Sigmoid colon (tissue), 7 donors: ENCODE results near the gene GRHPR. TPM values are rescaled to one million over a fixed set of nuclear protein-coding genes. Genes with fewer than 3 reads are reported as not detected.

Source experiments
- DNase-seq: peaks from one replicate; pipeline ENCODE4 v3.0.0-alpha.2; 2019
- H3K27ac ChIP-seq, 4 donors: fragments of 200-600 bp; sonication (generic); one replicate each; pipeline ENCODE4 v1.5.1; 2016 to 2019; ENCODE audit warnings: mild to moderate bottlenecking in 1 of 4
- H3K27me3 ChIP-seq, 3 donors: fragments of 200-600 bp; sonication (generic); one replicate each; pipeline ENCODE4 v1.5.1; 2019; ENCODE audit warnings: mild to moderate bottlenecking in 1 of 3
- H3K36me3 ChIP-seq, 4 donors: fragments of 200-600 bp; sonication (generic); one replicate each; pipeline ENCODE4 v1.5.1; 2016 to 2019
- H3K4me1 ChIP-seq, 4 donors: fragments of 200-600 bp; sonication (generic); one replicate each; pipeline ENCODE4 v1.5.1; 2017 to 2019
- H3K4me3 ChIP-seq, 4 donors: fragments of 200-600 bp; sonication (generic); one replicate each; pipeline ENCODE4 v1.5.1; 2017 to 2019; ENCODE audit warnings: mild to moderate bottlenecking in 2 of 4, moderate library complexity in 1 of 4
- H3K9me3 ChIP-seq, 4 donors: fragments of 200-600 bp in 3 of 4; sonication (generic) in 3 of 4; one replicate each; pipeline versions ENCODE4 v1.5.1 to v1.6.1; 2013 to 2019
- CTCF ChIP-seq, 4 experiments: fragments of 450-650 bp in 3 of 4; fragments of 200-600 bp in 1 of 4; IDR thresholded peaks; one replicate each; pipeline ENCODE4 v1.5.1; 2016 to 2019; ENCODE audit warnings: antibody characterized with exemption in 4 of 4, mild to moderate bottlenecking in 3 of 4, moderate library complexity in 2 of 4
- EP300 ChIP-seq, 4 donors: sonication (generic); formaldehyde crosslinking; IDR thresholded peaks; one replicate each; pipeline ENCODE4 v1.6.1; 2017; ENCODE audit warnings: antibody characterized with exemption in 4 of 4
- POLR2A ChIP-seq, 2 donors: fragments of 450-650 bp; IDR thresholded peaks; one replicate each; pipeline ENCODE4 v1.6.1; 2016; ENCODE audit warnings: antibody characterized with exemption in 2 of 2, mild to moderate bottlenecking in 2 of 2, moderate library complexity in 2 of 2
- POLR2AphosphoS5 ChIP-seq, 4 donors: sonication (generic); formaldehyde crosslinking; IDR thresholded peaks; one replicate each; pipeline ENCODE4 v1.6.1; 2017; ENCODE audit warnings: antibody characterized with exemption in 4 of 4
- WGBS, 2 donors: extraction: QIAGEN DNeasy Blood & Tissue Kit; methylation state at CpG; one replicate each; pipeline ENCODE4 v1.1.7; 2013; 5-methylcytosine and 5-hydroxymethylcytosine counted together
- intact Hi-C: fragments of 100-400 bp; cut with DNase I; formaldehyde crosslinking; loops from one replicate; pipeline ENCODE4 v1.15.1; 2023
- polyA plus RNA-seq, 3 donors: library from polyadenylated mRNA; stranded (reverse); fragments of 200-250 nt; gene quantifications; one replicate each; pipeline ENCODE4 v1.2.3, GENCODE V29; 2013
- total RNA-seq, 4 donors: library from RNA; depleted of rRNA; stranded (reverse); fragments of >200 nt; gene quantifications; one replicate each; pipeline ENCODE4 v1.1.0, GENCODE V29; 2016
- donor health status: healthy with polysubstance abuse.
- donor health status: Bipolar disorder and iron deficiency.
- donor health status: healthy.

The GRHPR gene
- total and polyA plus RNA-seq, 7 donors: 84.1 to 165 (median 127) TPM

GRCh38 chr9:37436540-37436939, 14.0 kb downstream of the GRHPR start:
- H3K27ac ChIP-seq: no peak overlapping the region
- no peak for TF ChIP-seq CTCF (IDR thresholded peaks at IDR 0.05)
- TF ChIP-seq POLR2AphosphoS5 (IDR thresholded peaks at IDR 0.05): no peak
- TF ChIP-seq EP300 (IDR thresholded peaks at IDR 0.05): no peak
- TF ChIP-seq POLR2A (IDR thresholded peaks at IDR 0.05): no peak
- H3K4me3 ChIP-seq: no peak overlapping the region
- H3K36me3 ChIP-seq: peaks cover 15 to 90% (median 37%) of the 10 kb centered on the region in 4 donors
- no peaks in the 10 kb centered on the region for H3K27me3 ChIP-seq
- WGBS, 2 donors: 96% methylated on average over 5 of the region's 5 CpGs
- no peaks in the 10 kb centered on the region for H3K9me3 ChIP-seq
- DNase-seq: no peak
- intact Hi-C loops: no loop called here
- peaks cover 0 to 20% (median 8%) of the 10 kb centered on the region in 4 donors for H3K4me1 ChIP-seq

GRCh38 chr9:37437010-37437409, 14.5 kb downstream of the GRHPR start:
- Histone ChIP-seq H3K4me1 (peaks cover 0 to 20% (median 8%) of the 10 kb centered on the region in 4 donors), H3K9me3 (no peaks in the 10 kb centered on the region), H3K36me3 (peaks cover 20 to 90% (median 42%) of the 10 kb centered on the region in 4 donors), H3K27me3 (no peaks in the 10 kb centered on the region), H3K27ac (no peak overlapping the region), H3K4me3 (no peak overlapping the region)
- intact Hi-C loops: no loop called here
- WGBS, 2 donors: 94 to 95% methylated on average over 6 of the region's 6 CpGs
- DNase-seq: no peak
- TF ChIP-seq EP300 (IDR thresholded peaks at IDR 0.05) (no peak), POLR2A (IDR thresholded peaks at IDR 0.05) (no peak), POLR2AphosphoS5 (IDR thresholded peaks at IDR 0.05) (no peak)

GRCh38 chr9:37437621-37438020, 15.1 kb downstream of the GRHPR start:
- H3K27ac ChIP-seq: no peak overlapping the region

GRCh38 chr9:37438359-37438758, 15.9 kb downstream of the GRHPR start:
- TF ChIP-seq POLR2AphosphoS5 (IDR thresholded peaks at IDR 0.05) (no peak), POLR2A (IDR thresholded peaks at IDR 0.05) (no peak), EP300 (IDR thresholded peaks at IDR 0.05) (no peak), CTCF (IDR thresholded peaks at IDR 0.05) (no peak)
- Histone ChIP-seq H3K27me3 (no peaks in the 10 kb centered on the region), H3K27ac (no peak overlapping the region), H3K4me1 (peaks cover 0 to 18% (median 7%) of the 10 kb centered on the region in 4 donors), H3K36me3 (peaks cover 22 to 83% (median 44%) of the 10 kb centered on the region in 4 donors), H3K4me3 (no peak overlapping the region), H3K9me3 (no peaks in the 10 kb centered on the region)
- 74 to 91% methylated on average over 3 of the region's 3 CpGs for WGBS, 2 donors
- intact Hi-C loops: no loop called here
- DNase-seq: no peak

More at GRCh38 chr9:37437621-37438020, 15.1 kb downstream of the GRHPR start:
- Histone ChIP-seq H3K4me3 (no peak overlapping the region), H3K27me3 (no peaks in the 10 kb centered on the region), H3K4me1 (peaks cover 0 to 20% (median 8%) of the 10 kb centered on the region in 4 donors), H3K9me3 (no peaks in the 10 kb centered on the region), H3K36me3 (peaks cover 22 to 88% (median 45%) of the 10 kb centered on the region in 4 donors)
- TF ChIP-seq EP300 (IDR thresholded peaks at IDR 0.05): no peak
- no peak for TF ChIP-seq POLR2A (IDR thresholded peaks at IDR 0.05)
- no peak for TF ChIP-seq CTCF (IDR thresholded peaks at IDR 0.05)
- WGBS, 2 donors: 93 to 96% methylated on average over 4 of the region's 4 CpGs
- no peak for DNase-seq
- intact Hi-C loops: no loop called here

- intact Hi-C loops: no loop called here
- Histone ChIP-seq H3K9me3 (no peaks in the 10 kb centered on the region), H3K27me3 (no peaks in the 10 kb centered on the region), H3K4me3 (no peak overlapping the region), H3K36me3 (peaks cover 17 to 55% (median 37%) of the 10 kb centered on the region in 4 donors), H3K4me1 (peaks cover 0 to 14% (median 0%) of the 10 kb centered on the region in 4 donors), H3K27ac (no peak overlapping the region)
- DNase-seq: no peak
- WGBS, 2 donors: 92 to 94% methylated on average over 21 of the region's 21 CpGs
- TF ChIP-seq CTCF (IDR thresholded peaks at IDR 0.05) (no peak), POLR2A (IDR thresholded peaks at IDR 0.05) (no peak), EP300 (IDR thresholded peaks at IDR 0.05) (no peak), POLR2AphosphoS5 (IDR thresholded peaks at IDR 0.05) (no peak)
These were observed 19.4 kb downstream of the GRHPR start for GRCh38 chr9:37441776-37442370.
